DMS 273 treated with DMSO at 0.1 percent for 48 hours (cell line): Measurements from ENCODE around the gene KIF26A.

Source experiments
- DNase-seq: peaks from one replicate; lab custom pipeline; 2025; lab: John Stamatoyannopoulos, UW

The KIF26A gene

DNA sequence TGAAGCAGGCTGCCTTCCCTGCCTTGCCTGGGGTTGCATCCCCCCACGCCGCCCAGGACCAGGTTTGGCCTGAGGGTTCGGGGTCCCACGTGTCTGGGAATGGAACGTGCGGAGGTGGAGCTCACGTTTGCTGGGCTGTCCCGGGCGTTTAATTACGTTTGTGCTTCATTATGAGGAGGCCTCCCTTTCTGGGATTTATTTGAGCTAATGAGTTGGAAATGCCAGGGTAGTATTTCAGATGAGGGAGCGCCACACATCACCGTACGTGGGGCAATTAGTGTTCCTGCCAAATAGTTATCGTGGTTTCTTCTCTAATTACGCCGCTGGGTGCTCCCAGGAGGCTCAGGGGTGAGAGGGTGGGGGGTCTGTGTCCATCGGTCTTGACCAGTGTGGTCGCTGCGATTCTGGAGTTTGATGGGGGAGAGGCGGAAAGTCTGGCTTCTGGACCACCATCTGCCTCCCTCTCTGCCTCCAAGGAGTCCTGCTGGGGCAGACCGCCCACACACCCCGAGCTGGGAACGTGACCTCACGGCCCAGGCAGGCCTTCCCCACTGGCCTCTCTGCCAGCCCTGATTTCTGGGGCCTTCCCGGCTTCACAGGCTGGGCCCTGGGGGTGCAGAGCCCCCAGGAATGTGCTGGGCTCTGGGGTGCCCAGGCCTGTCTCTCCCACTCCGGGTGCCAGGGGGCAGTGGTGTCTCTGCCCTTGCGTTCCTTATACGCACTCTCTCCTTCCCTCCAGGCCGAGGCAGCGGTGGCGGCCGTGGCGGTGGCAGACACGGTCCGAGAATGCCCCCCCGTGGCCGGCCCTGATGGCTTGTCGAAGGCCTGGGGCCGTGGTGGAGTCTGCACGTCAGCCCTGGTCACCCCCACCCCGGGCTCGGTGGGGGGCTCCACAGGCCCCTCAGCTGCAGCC is 18.9 kb downstream of the KIF26A start:
- DNase-seq = no peak

DNA sequence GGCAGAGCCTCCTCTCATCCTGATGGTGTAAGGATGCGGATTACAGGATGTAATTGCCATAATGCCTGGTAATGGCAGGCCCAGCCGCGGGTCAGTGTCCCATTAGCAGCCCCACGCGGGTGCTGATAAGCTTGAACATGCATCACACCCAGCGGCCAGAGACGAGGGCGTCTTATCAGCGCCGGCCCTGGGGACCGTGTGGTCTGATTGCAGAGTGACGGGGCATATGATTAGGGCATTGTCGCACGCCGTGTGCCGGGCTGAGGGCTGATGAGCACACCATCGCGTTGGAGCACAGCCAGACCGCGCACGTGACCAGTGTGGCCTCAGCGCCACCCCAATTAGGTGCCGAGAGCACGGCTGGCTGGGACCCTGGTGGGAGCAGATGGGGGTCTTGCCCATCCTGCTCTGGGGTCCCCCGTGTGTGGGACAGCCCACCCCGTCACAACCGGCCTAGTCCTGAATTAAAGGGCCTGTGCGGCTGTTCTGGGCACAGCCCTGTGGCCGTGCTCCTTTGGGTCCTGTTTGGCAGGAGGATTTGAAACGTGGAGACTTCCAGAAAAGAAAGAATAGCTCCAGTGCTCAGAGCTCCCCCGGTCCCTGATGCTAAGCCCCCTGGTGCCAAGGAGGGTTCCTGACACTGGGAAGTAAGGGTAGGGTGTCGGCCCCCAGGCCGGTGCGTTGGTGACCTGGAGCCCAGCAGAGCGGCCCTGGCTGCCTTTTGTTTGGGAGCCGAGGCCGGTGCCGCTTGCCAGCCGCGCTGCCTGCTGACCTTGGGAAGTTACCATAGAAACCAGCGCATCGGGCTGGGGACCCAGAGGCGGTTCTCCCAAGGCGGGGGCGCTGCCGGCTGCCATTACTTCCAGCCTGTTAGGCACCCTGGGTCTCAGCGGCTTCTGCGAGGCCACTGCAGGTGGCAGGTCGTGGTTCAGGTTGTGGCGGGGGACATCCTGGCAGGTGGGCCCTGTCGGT is 20.7 kb downstream of the KIF26A start:
- no peak for DNase-seq

- no peak for DNase-seq
Measured at GRCh38 chr14:104159990-104160389, 21.6 kb downstream of the KIF26A start.

DNA sequence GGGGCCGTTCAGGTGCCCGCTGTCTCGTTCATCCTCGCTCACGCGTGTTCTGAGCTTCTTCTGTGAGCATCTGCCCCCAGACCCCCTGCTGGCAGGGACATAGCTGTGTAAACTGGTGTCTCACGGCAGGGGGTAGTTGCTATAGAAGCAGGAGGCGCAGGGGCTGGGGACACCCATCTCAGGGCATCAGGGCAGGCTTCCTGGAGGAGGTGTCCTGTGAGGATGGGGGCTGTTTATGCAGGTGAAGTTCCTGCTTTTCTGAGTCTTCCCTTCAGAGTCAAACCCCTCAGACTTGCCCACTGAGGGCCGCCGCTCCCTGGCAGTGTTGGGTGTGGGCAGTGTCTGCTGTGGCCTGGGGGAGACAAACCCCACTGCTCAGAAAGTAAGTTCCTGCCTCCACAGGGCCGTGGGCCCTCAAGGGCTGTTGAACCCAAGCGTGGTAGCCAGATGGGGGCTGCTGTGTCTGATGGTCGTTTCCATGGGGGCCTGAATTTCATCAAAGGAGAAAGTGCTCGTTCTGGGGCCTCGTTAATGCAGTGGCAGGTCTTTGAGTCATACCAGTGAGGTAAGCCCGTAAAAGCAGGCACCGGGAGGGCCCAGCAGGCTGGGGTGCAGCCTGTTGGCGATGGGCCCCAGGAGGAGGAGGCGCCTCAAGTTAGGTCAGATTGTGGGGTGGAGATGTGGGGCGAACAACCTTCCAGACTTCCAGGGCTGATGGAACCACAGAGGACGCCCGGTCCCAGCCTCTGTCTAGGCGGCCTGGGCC is 23.4 kb downstream of the KIF26A start:
- DNase-seq = no peak

DNA sequence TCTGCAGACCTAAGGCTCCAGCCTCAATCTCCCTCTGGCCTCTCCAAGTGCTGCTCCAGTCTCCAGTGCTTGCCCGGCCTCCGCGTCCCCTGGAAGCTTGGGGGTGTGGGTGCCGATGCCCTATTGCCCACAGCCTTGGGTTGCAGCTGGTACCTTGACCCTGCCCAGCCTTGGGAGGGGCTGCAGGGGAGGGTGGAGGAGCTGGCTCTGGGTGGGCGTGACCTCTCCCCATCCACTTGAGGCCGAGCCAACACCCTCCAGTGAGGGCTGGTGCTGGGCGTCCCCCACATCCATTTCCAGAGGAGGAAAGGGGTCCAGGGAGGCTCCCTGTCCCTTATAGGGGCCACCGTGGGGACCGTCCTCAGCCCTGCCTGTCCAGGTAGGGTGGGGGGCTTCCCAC is 24.1 kb downstream of the KIF26A start:
- no peak for DNase-seq

- no peak for DNase-seq
Measured at GRCh38 chr14:104163541-104163940, 25.2 kb downstream of the KIF26A start.

- no peak for DNase-seq
Measured at GRCh38 chr14:104164041-104164440, 25.7 kb downstream of the KIF26A start.

DNA sequence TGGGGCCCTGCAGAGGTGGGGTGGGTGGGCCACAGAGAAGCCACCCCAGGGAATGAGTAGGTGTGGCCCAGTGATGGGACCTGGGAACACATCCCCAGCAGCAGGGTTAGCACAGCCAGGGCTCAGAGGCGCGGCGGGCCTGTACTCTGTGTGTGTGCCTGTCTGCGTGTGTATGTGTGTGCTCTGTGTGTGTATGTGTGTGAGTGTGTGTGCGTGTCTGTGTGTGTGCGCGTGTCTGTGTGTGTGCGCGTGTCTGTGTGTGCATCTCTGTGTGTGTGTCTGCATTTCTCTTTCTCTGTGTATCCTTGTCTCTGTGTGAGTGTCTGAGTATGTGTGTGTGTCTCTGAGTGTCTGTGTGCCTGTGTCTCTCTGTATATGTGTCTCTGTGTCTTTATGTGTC is 26.1 kb downstream of the KIF26A start:
- no peak for DNase-seq

DNA sequence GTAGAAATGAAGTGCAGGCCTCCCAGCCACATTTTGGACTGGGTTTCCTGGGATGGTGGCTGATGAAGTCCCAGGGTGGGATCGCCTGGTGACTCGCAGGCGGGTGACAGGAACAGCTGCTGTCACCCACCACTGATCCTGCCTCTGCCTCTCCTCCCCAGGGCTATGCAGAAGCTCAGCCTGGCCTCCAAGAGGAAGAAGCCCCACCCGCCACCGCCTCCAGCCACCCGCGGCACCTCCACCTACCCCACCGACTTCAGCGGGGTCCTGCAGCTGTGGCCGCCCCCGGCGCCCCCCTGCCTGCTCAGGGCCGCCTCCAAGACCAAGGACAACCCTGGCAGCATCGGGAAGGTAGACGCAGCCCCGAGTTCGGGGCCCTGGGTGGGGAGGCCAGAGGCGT is 28.3 kb downstream of the KIF26A start:
- DNase-seq = no peak

DNA sequence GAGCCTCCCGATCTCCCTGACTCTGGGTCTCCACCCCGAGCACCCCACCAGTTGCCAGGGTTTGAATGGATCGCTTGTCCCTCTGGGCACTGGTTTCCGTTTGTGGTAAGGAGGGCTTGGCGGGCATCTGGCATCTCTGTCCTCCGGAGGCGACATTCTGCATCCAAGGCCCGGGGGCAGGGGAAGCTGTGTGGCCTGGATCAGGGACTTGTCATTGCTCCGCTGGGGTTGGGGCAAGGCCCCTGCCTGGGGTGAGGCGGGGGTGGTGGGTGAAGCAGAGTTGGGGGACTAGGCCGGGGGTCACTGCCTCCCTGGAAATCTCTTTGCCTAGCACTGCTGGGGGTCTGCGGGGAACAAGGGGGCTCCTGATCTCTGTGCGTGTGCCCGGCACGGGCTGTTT is 30.2 kb downstream of the KIF26A start:
- no peak for DNase-seq

- no peak for DNase-seq
Measured at GRCh38 chr14:104169005-104169698, 30.8 kb downstream of the KIF26A start.

DNA sequence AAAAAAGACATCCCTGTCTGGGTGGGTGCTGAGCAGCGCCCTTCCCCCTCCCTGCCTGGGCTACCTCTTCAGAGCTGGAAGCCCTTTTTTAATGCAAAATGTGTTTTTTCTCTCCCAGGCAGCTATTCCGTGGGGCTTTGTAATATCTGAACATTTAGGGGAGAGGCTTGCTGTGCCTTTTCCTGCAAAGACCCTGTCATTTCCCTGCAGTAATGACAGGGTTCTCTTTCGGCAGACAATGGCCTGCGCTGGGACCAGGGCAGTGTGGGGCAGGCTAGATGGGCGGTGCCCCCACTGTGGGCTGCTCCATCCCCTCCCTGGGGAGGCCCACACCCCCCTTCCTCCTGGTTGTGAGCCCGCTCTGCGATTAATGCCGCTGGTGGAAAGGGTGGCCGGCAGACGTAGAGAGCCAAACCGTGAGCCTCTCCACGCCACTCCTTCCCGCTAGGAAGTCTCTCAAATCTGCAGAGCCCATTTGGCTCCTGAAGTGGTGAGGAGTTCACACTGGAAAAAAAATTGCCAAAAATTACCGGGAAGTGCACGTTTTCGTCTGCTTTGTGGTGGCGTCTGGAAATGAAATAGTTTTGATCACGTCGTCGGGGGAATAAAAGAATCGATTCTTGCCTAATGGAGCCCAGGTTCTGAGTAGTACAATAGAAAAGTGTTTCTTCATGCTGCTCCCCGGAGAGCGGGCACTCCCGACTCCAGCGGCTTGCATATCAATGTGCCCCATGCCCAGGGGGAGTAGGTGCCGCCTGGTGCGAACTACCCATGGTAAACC is 31.5 kb downstream of the KIF26A start:
- DNase-seq = no peak

DNA sequence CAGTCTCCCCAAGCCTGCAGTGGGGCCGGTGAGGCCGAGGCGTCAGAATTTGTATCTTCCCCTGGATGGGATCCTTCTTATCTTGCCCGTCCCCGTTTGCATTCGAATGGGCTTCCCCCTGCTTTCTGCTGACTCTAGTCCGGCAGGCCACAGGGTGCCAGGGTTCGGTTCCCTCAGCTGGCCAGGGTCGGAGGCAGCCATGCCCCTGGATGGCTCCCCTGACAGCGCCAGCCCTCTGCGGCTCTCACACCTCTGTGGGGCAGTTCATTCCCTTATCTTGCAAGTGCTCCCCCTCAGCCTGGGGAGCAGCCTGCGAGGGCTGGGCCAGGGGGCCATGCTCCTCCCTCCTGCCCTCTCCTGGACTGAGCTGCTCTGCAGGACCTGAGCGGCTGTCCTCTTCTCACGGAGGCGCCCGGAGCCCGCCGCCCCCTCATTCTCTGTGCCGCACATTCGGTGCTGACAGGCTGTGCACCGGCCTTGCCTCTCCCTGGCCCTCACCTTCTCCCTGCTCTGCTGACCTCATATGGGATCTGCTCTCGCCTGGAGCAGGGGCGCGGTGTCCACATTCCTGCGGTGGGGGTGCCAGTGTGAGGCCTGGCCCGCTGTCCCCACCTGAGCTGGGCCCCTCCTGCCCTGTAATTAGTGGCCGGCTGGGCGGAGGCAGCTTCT is 32.8 kb downstream of the KIF26A start:
- DNase-seq = no peak

DNA sequence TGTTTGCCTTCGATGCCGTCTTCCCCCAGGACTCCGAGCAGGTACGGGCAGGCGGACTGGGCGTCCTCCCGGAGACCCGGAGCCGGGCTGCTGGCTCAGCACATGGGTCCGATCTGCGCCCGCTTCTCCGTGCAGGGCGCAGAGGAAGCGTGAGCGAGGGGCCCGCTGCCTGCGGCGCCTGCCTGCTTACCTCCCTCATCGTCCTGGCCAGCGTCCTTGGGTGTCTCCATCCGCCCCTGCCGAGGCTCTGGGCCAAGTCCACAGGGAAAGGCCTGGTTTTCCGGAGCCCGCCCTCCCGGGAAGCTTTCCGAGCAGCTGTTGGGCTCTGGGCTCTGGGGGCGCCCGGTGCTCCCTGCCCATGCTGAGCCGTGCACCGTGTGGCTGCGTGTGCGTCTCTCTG is 33.5 kb downstream of the KIF26A start:
- DNase-seq = no peak

- no peak for DNase-seq
Measured at GRCh38 chr14:104172349-104172748, 34.0 kb downstream of the KIF26A start.

DNA sequence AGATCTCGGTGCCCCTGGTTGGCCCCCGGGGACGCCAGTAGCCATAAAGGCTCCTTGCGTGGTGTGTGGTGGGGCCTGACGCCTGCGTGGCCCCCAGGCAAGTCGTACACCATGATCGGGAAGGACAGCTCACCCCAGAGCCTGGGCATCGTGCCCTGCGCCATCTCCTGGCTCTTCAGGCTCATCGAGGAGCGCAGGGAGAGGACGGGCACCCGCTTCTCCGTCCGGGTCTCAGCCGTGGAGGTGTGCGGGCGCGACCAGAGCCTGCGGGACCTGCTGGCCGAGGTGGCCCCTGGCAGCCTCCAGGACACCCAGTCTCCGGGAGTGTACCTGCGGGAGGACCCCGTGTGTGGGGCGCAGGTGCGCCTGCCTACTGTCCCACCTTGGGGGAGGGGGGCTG is 34.5 kb downstream of the KIF26A start:
- no peak for DNase-seq

DNA sequence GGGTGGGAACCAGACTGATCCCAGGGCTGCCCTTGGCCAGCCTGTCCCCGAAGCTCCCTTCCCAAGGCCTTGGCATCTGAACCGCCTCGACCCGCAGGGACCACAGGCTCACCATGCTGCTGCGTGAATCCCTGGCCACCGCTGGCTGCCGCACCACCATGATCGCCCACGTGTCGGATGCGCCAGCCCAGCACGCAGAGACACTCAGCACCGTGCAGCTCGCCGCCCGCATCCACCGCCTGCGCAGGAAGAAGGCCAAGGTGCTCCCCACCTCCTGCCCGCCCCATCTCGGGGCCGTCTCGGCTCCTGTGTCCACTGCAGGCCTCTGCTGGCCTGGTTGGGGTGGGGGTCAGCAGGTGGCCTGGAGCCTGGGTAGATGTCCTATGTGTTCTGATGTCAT is 35.7 kb downstream of the KIF26A start:
- DNase-seq = no peak

- DNase-seq = no peak
Measured at GRCh38 chr14:104175041-104175440, 36.7 kb downstream of the KIF26A start.

DNA sequence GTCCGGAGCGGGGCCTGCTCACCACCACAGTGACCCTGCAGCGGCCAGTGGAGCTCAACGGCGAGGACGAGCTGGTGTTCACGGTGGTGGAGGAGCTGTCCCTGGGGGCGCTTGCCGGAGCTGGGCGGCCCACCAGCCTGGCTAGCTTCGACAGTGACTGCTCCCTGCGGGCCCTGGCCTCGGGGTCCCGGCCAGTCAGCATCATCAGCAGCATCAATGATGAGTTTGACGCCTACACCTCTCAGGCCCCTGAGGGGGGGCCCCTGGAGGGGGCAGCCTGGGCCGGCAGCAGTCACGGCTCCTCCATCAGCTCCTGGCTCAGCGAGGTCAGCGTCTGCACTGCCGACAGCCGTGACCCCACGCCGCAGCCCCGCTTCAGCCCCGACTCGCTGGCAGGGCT is 37.4 kb downstream of the KIF26A start:
- no peak for DNase-seq

GRCh38 chr14:104176611-104177010 is 38.2 kb downstream of the KIF26A start:
- no peak for DNase-seq
